ENCODE data around the gene IGFL2. TPM values are rescaled to one million over a fixed set of nuclear protein-coding genes. Genes with fewer than 3 reads are reported as not detected.
"Not testable (repeated sequence)": the region's sequence is repeated elsewhere in the genome, so short reads cannot be mapped to it uniquely, and the experiment has no call there.

Gene IGFL2
- total RNA-seq, 6 experiments from 2014 or later, result not detected

DNA sequence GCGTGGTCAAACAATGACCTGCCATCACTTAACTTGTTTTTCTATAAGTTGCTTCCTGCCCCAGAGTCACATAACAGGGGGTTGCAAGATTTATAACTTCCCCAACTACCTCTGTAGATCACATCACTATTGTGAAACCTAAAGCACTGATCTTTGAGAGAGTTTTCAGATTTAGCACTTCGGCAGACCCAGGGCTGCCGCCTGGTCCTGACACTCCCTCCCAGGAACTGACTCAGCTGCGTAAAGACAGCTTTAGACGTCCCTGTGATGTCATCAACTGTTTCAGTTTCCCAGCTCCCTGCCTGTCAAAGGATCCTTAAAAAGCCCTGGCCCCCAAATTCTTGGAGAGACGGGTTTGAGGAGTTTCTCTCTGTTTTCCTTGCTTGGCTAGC is 33.3 kb downstream of the IGFL2 start:
- Histone ChIP-seq H3K4me3 (no peak overlapping the region), H3K36me3 (no peaks in the 10 kb centered on the region), H3K27me3 (no peaks in the 10 kb centered on the region), H3K9me3 (no peaks in the 10 kb centered on the region), H3K27ac (no peak overlapping the region), H3K4me1 (no peaks in the 10 kb centered on the region)
- intact Hi-C loops (cut with DNase I), result loop anchor here in 1 of 2 donors (10.0 kb wide), 2 partner anchors 83 to 97 kb away; no protein-coding TSS in a partner anchor
- no peak for TF ChIP-seq POLR2A (IDR thresholded peaks at IDR 0.05)
- TF ChIP-seq, protein P1, sequence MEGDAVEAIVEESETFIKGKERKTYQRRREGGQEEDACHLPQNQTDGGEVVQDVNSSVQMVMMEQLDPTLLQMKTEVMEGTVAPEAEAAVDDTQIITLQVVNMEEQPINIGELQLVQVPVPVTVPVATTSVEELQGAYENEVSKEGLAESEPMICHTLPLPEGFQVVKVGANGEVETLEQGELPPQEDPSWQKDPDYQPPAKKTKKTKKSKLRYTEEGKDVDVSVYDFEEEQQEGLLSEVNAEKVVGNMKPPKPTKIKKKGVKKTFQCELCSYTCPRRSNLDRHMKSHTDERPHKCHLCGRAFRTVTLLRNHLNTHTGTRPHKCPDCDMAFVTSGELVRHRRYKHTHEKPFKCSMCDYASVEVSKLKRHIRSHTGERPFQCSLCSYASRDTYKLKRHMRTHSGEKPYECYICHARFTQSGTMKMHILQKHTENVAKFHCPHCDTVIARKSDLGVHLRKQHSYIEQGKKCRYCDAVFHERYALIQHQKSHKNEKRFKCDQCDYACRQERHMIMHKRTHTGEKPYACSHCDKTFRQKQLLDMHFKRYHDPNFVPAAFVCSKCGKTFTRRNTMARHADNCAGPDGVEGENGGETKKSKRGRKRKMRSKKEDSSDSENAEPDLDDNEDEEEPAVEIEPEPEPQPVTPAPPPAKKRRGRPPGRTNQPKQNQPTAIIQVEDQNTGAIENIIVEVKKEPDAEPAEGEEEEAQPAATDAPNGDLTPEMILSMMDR (IDR thresholded peaks at IDR 0.05), result no peak
- WGBS (ENCODE audit: insufficient coverage, low coverage, low lambda C conversion rate, missing lambda C conversion rate), result 36% methylated on average over 6 of the region's 6 CpGs
- DNase-seq, result no peak
- no peak for ATAC-seq

DNA sequence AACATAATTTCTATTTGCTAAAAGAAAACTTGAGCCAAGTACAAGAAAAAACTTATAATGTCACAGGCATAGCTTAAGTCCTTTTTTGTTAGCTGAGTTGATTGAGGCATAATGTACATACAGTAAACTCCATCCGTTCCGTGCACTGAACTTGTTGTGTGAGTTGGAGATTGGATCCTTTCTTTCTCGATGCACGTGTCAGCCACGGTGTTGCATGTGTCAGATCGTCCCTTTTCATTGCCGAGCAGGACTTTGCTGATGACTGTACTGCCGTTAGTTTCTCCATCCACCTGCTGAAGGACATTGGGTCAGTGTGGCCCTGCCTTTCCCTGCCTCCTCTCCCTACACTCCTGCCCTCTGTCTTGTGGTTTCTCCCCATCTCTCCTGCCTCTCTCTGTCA is 34.4 kb downstream of the IGFL2 start:
- Histone ChIP-seq H3K27ac (no peak overlapping the region), H3K4me3 (no peak overlapping the region), H3K4me1 (no peaks in the 10 kb centered on the region), H3K27me3 (no peaks in the 10 kb centered on the region), H3K9me3 (no peaks in the 10 kb centered on the region), H3K36me3 (no peaks in the 10 kb centered on the region)
- no peak for ATAC-seq
- DNase-seq, result no peak
- no peak for TF ChIP-seq POLR2A (IDR thresholded peaks at IDR 0.05)
- TF ChIP-seq, protein P1 (IDR thresholded peaks at IDR 0.05), result no peak
- 75% methylated on average over 8 of the region's 8 CpGs for WGBS (ENCODE audit: insufficient coverage, low coverage, low lambda C conversion rate, missing lambda C conversion rate)
- intact Hi-C loops (cut with DNase I), result loop anchor here in 1 of 2 donors (10.0 kb wide), 2 partner anchors 82 to 98 kb away; no protein-coding TSS in a partner anchor

DNA sequence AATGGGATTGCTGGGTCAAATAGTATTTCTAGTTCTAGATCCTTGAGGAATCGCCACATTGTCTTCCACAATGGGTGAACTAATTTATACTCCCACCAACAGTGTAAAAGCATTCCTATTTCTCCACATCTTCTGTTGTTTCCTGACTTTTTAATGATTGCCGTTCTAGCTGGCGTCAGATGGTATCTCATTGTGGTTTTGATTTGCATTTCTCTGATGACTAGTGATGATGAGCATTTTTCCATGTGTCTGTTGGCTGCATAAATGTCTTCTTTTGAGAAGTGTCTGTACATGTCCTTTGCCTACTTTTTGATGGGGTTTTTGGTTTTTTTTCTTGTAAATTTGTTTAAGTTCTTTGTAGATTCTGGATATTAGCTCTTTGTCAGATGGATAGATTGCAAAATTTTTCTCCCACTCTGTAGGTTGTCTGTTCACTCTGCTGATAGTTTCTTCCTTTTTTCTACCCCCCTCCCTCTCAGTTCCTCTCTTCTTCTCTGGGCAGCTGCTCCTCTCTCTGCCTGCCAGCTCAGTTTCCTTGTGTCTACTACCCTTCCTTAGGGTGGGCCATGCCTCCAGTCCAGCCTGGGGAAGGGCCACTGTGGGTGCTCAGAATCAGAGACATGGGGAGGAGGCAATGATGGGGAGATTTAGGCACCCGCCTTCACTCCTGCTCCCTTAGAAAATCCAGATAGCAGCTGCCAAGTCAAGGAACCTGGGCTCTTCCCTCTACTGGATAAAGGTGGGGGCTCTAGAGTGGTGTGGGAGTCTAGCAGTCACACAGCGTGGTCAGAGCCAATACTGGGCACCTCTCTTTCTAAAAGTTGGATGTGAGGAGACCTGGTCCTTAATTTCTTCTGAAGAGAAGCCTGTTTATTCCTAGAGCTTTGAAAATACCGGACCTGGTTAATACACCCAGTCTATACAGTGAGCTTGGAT is 37.0 kb downstream of the IGFL2 start:
- not testable (repeated sequence) for H3K27ac ChIP-seq, H3K4me3 ChIP-seq, ATAC-seq, H3K9me3 ChIP-seq, H3K27me3 ChIP-seq, DNase-seq, H3K36me3 ChIP-seq, H3K4me1 ChIP-seq
- 59% methylated on average over 5 of the region's 6 CpGs for WGBS (ENCODE audit: insufficient coverage, low coverage, low lambda C conversion rate, missing lambda C conversion rate)
- intact Hi-C loops (cut with DNase I), result loop anchor here (5.0 to 10.0 kb wide), 3 partner anchors 80 to 103 kb away; no protein-coding TSS in a partner anchor

DNA sequence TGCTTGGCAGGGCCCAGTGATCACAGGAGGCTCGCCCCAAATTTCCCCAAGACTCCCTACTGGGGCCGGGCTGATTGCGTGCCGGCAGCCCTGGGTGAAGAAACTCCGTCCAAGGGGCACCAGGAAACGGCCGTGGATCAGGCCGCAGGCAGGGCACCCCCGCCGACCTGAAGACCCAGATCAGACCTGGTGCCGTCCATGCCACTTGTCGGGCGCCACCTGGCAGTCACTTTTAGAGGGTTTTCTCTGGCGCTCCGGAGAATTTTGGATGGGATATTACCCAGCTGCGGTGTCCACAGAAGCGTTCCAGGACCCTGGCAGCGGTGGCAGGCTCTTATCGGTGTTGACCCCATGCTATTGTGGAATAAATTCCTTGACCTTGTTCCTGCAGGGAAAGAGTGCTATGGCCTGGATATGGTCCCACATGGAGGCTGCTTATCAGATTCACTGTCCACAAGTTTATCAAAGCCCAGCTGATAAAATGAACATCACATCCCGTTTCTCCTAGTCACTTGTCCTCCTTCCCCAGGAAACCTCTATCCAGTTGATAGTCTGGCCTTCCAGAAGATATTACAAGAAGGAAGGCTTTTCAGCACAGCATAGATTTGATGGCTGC is 38.2 kb downstream of the IGFL2 start:
- no peaks in the 10 kb centered on the region for H3K36me3 ChIP-seq
- H3K27me3 ChIP-seq, result no peaks in the 10 kb centered on the region
- no peaks in the 10 kb centered on the region for H3K9me3 ChIP-seq
- intact Hi-C loops (cut with DNase I), result loop anchor here (5.0 to 10.0 kb wide), 3 partner anchors 79 to 104 kb away; no protein-coding TSS in a partner anchor
- H3K4me3 ChIP-seq, result no peak overlapping the region
- DNase-seq (no peak), ATAC-seq (peak in 1 of 4 donors; percentile 2)
- WGBS (ENCODE audit: insufficient coverage, low coverage, low lambda C conversion rate, missing lambda C conversion rate), result 13% methylated on average over 1 of the region's 20 CpGs
- H3K27ac ChIP-seq, result no peak overlapping the region
- H3K4me1 ChIP-seq, result peaks cover 0 to 12% (median 2%) of the 10 kb centered on the region in 4 donors
- TF ChIP-seq, protein P1 (IDR thresholded peaks at IDR 0.05), result no peak
- no peak for TF ChIP-seq POLR2A (IDR thresholded peaks at IDR 0.05)

- Histone ChIP-seq H3K27ac (no peak overlapping the region), H3K4me1 (peaks cover 0 to 12% (median 2%) of the 10 kb centered on the region in 4 donors), H3K9me3 (no peaks in the 10 kb centered on the region), H3K27me3 (no peaks in the 10 kb centered on the region), H3K4me3 (no peak overlapping the region), H3K36me3 (no peaks in the 10 kb centered on the region)
- 38% methylated on average over 5 of the region's 5 CpGs for WGBS (ENCODE audit: insufficient coverage, low coverage, low lambda C conversion rate, missing lambda C conversion rate)
- DNase-seq (no peak), ATAC-seq (no peak)
- intact Hi-C loops (cut with DNase I), result loop anchor here (5.0 to 10.0 kb wide), 3 partner anchors 78 to 104 kb away; no protein-coding TSS in a partner anchor
- TF ChIP-seq, protein P1 (IDR thresholded peaks at IDR 0.05), result no peak
Measured at GRCh38 chr19:46186717-46187101, 38.7 kb downstream of the IGFL2 start.
